ENCODE data around the gene DDT.
"Not testable (repeated sequence)": the region's sequence is repeated elsewhere in the genome, so short reads cannot be mapped to it uniquely, and the experiment has no call there.

The DDT gene

GRCh38 chr22:23986089-23986488 lies 11.8 kb upstream of the DDT start:
- H3K4me3 ChIP-seq (ENCODE audit: low read length); H3K27me3 ChIP-seq (ENCODE audit: control insufficient read depth, insufficient read depth, low read length); H3K9ac ChIP-seq (ENCODE audit: low read length); H3K36me3 ChIP-seq (ENCODE audit: control insufficient read depth, insufficient read depth, low read length); H3K4me1 ChIP-seq (ENCODE audit: control insufficient read depth, insufficient read depth, low read length); H3K9me3 ChIP-seq (ENCODE audit: control insufficient read depth, low read length): not testable (repeated sequence)

- Histone ChIP-seq H3K9me3 (ENCODE audit: control insufficient read depth, low read length) (no peaks in the 10 kb centered on the region), H3K9ac (ENCODE audit: low read length) (no peak overlapping the region), H3K4me3 (ENCODE audit: low read length) (no peak overlapping the region)
These were observed 10.2 kb upstream of the DDT start for GRCh38 chr22:23984430-23984829.

GRCh38 chr22:23980567-23980966 lies 6.3 kb upstream of the DDT start:
- H3K9me3 ChIP-seq (ENCODE audit: control insufficient read depth, low read length); H3K9ac ChIP-seq (ENCODE audit: low read length); H3K4me3 ChIP-seq (ENCODE audit: low read length); H3K27me3 ChIP-seq (ENCODE audit: control insufficient read depth, insufficient read depth, low read length); H3K4me1 ChIP-seq (ENCODE audit: control insufficient read depth, insufficient read depth, low read length); H3K36me3 ChIP-seq (ENCODE audit: control insufficient read depth, insufficient read depth, low read length): not testable (repeated sequence)

More at GRCh38 chr22:23984430-23984829, 10.2 kb upstream of the DDT start:
- H3K36me3 ChIP-seq (ENCODE audit: control insufficient read depth, insufficient read depth, low read length) = no peaks in the 10 kb centered on the region
- no peaks in the 10 kb centered on the region for H3K4me1 ChIP-seq (ENCODE audit: control insufficient read depth, insufficient read depth, low read length)
- no peaks in the 10 kb centered on the region for H3K27me3 ChIP-seq (ENCODE audit: control insufficient read depth, insufficient read depth, low read length)

- not testable (repeated sequence) for H3K9me3 ChIP-seq (ENCODE audit: control insufficient read depth, low read length); H3K27me3 ChIP-seq (ENCODE audit: control insufficient read depth, insufficient read depth, low read length); H3K4me1 ChIP-seq (ENCODE audit: control insufficient read depth, insufficient read depth, low read length); H3K36me3 ChIP-seq (ENCODE audit: control insufficient read depth, insufficient read depth, low read length); H3K9ac ChIP-seq (ENCODE audit: low read length); H3K4me3 ChIP-seq (ENCODE audit: low read length)
These were observed 5.5 kb upstream of the DDT start, which contains the start of gene GSTT2 for GRCh38 chr22:23979557-23980240. GSTT2 (plus strand) TSS chr22:23980134.

GRCh38 chr22:23977304-23977703 lies 3.1 kb upstream of the DDT start:
- H3K27me3 ChIP-seq (ENCODE audit: control insufficient read depth, insufficient read depth, low read length); H3K9me3 ChIP-seq (ENCODE audit: control insufficient read depth, low read length); H3K4me3 ChIP-seq (ENCODE audit: low read length); H3K36me3 ChIP-seq (ENCODE audit: control insufficient read depth, insufficient read depth, low read length); H3K4me1 ChIP-seq (ENCODE audit: control insufficient read depth, insufficient read depth, low read length); H3K9ac ChIP-seq (ENCODE audit: low read length): not testable (repeated sequence)

GRCh38 chr22:23974836-23975352 lies 653 bp upstream of the DDT start:
- H3K9me3 ChIP-seq (ENCODE audit: control insufficient read depth, low read length); H3K4me1 ChIP-seq (ENCODE audit: control insufficient read depth, insufficient read depth, low read length); H3K27me3 ChIP-seq (ENCODE audit: control insufficient read depth, insufficient read depth, low read length); H3K4me3 ChIP-seq (ENCODE audit: low read length); H3K36me3 ChIP-seq (ENCODE audit: control insufficient read depth, insufficient read depth, low read length); H3K9ac ChIP-seq (ENCODE audit: low read length): not testable (repeated sequence)

- not testable (repeated sequence) for H3K36me3 ChIP-seq (ENCODE audit: control insufficient read depth, insufficient read depth, low read length); H3K27me3 ChIP-seq (ENCODE audit: control insufficient read depth, insufficient read depth, low read length); H3K4me1 ChIP-seq (ENCODE audit: control insufficient read depth, insufficient read depth, low read length); H3K4me3 ChIP-seq (ENCODE audit: low read length); H3K9me3 ChIP-seq (ENCODE audit: control insufficient read depth, low read length); H3K9ac ChIP-seq (ENCODE audit: low read length)
These were observed 2.3 kb downstream of the DDT start for GRCh38 chr22:23971927-23972326.

- Histone ChIP-seq H3K4me1 (ENCODE audit: control insufficient read depth, insufficient read depth, low read length) (no peaks in the 10 kb centered on the region), H3K9me3 (ENCODE audit: control insufficient read depth, low read length) (no peaks in the 10 kb centered on the region), H3K9ac (ENCODE audit: low read length) (no peak overlapping the region), H3K27me3 (ENCODE audit: control insufficient read depth, insufficient read depth, low read length) (no peaks in the 10 kb centered on the region), H3K36me3 (ENCODE audit: control insufficient read depth, insufficient read depth, low read length) (peaks cover 5% of the 10 kb centered on the region), H3K4me3 (ENCODE audit: low read length) (no peak overlapping the region)
These were observed 3.3 kb downstream of the DDT start for GRCh38 chr22:23970816-23971486.

GRCh38 chr22:23970201-23970641 lies 4.0 kb downstream of the DDT start:
- H3K9ac ChIP-seq (ENCODE audit: low read length) = no peak overlapping the region
- no peaks in the 10 kb centered on the region for H3K9me3 ChIP-seq (ENCODE audit: control insufficient read depth, low read length)
- H3K4me1 ChIP-seq (ENCODE audit: control insufficient read depth, insufficient read depth, low read length) = no peaks in the 10 kb centered on the region
- H3K36me3 ChIP-seq (ENCODE audit: control insufficient read depth, insufficient read depth, low read length) = peaks cover 5% of the 10 kb centered on the region
- no peaks in the 10 kb centered on the region for H3K27me3 ChIP-seq (ENCODE audit: control insufficient read depth, insufficient read depth, low read length)
- no peak overlapping the region for H3K4me3 ChIP-seq (ENCODE audit: low read length)

- no peak overlapping the region for H3K4me3 ChIP-seq (ENCODE audit: low read length)
- H3K9me3 ChIP-seq (ENCODE audit: control insufficient read depth, low read length) = no peaks in the 10 kb centered on the region
- H3K9ac ChIP-seq (ENCODE audit: low read length) = no peak overlapping the region
- peaks cover 5% of the 10 kb centered on the region for H3K36me3 ChIP-seq (ENCODE audit: control insufficient read depth, insufficient read depth, low read length)
- H3K4me1 ChIP-seq (ENCODE audit: control insufficient read depth, insufficient read depth, low read length) = no peaks in the 10 kb centered on the region
- no peaks in the 10 kb centered on the region for H3K27me3 ChIP-seq (ENCODE audit: control insufficient read depth, insufficient read depth, low read length)
These were observed 5.2 kb downstream of the DDT start for GRCh38 chr22:23969071-23969470.

GRCh38 chr22:23966568-23966967 lies 7.7 kb downstream of the DDT start, which contains the start of gene DDTL:
DDTL (plus strand) TSS chr22:23966888; CDS start chr22:23966915, 27 bp downstream.
- H3K4me3 ChIP-seq (ENCODE audit: low read length); H3K9ac ChIP-seq (ENCODE audit: low read length); H3K4me1 ChIP-seq (ENCODE audit: control insufficient read depth, insufficient read depth, low read length); H3K36me3 ChIP-seq (ENCODE audit: control insufficient read depth, insufficient read depth, low read length); H3K9me3 ChIP-seq (ENCODE audit: control insufficient read depth, low read length); H3K27me3 ChIP-seq (ENCODE audit: control insufficient read depth, insufficient read depth, low read length): not testable (repeated sequence)

- not testable (repeated sequence) for H3K27me3 ChIP-seq (ENCODE audit: control insufficient read depth, insufficient read depth, low read length); H3K4me1 ChIP-seq (ENCODE audit: control insufficient read depth, insufficient read depth, low read length); H3K4me3 ChIP-seq (ENCODE audit: low read length); H3K36me3 ChIP-seq (ENCODE audit: control insufficient read depth, insufficient read depth, low read length); H3K9ac ChIP-seq (ENCODE audit: low read length); H3K9me3 ChIP-seq (ENCODE audit: control insufficient read depth, low read length)
These were observed 8.1 kb downstream of the DDT start for GRCh38 chr22:23966094-23966493.
